HepG2 (cell line): ENCODE measurements around the gene CCL5.
"Not testable (repeated sequence)": the region's sequence is repeated elsewhere in the genome, so short reads cannot be mapped to it uniquely, and the experiment has no call there.

ENCODE experiments used
- NFE2 ChIP-seq: sonication (generic); formaldehyde crosslinking; IDR thresholded peaks from 2 replicates; pipeline ENCODE4 v1.4.0; 2020; ENCODE audit warnings: missing genetic modification reagents
- PLRG1 ChIP-seq: fragments of 450-650 bp; conservative IDR thresholded peaks from 2 replicates; pipeline ENCODE4 v1.6.1; 2016
- SMAD3 ChIP-seq: sonication (generic); formaldehyde crosslinking; IDR thresholded peaks from 2 replicates; pipeline ENCODE4 v1.4.0; 2020; ENCODE audit warnings: missing genetic modification reagents

DNA sequence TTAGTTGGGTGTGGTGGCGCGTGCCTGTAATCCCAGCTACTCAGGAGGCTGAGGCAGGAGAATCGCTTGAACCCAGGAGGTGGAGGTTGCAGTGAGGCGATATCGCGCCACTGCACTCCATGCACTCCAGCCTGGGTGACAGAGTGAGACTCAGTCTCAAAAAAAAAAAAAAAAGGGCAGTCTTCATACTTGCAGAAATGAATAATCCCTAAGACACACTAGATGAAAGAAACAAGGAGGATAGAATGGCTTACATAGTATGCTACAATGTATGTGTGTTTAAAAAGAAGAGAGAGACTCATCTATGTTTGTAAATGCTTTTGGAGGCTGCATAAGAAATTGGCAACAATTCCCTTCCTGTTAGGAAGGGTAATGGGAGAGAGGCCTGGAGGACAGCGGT, 17.6 kb upstream of the CCL5 start:
- not testable (repeated sequence) for TF ChIP-seq NFE2 (CRISPR knock-in tag); SMAD3 (CRISPR knock-in tag); PLRG1
